DOHH2 (cell line): Measurements from ENCODE around the gene SLC25A11.

ENCODE experiments used
- H3F3A ChIP-seq: fragments of 200-600 bp; sonication (generic), shearing (Covaris generic); 2 replicates; pipeline ENCODE4 v1.6.0; 2016; ENCODE audit warnings: antibody characterized with exemption, mild to moderate bottlenecking; ENCODE audit not compliant: control insufficient read depth, insufficient read depth
- H3K27ac ChIP-seq: fragments of 200-600 bp; sonication (generic); 2 replicates; pipeline ENCODE4 v1.5.1; 2014; ENCODE audit warnings: low read depth, mild to moderate bottlenecking, low read length, moderate library complexity
- H3K27me3 ChIP-seq: fragments of 200-600 bp; sonication (generic); 2 replicates; pipeline ENCODE4 v1.6.1; 2014; ENCODE audit warnings: mild to moderate bottlenecking, low read length, mixed read lengths; ENCODE audit not compliant: control insufficient read depth
- H3K36me3 ChIP-seq: fragments of 200-600 bp; sonication (generic); 2 replicates; pipeline ENCODE4 v1.6.1; 2014; ENCODE audit warnings: mild to moderate bottlenecking, low read length, moderate library complexity, mixed read lengths; ENCODE audit not compliant: control insufficient read depth
- H3K4me1 ChIP-seq: fragments of 200-600 bp; sonication (generic); 2 replicates; pipeline ENCODE4 v1.6.1; 2014; ENCODE audit warnings: mild to moderate bottlenecking, low read length, mixed read lengths; ENCODE audit not compliant: control insufficient read depth
- H3K4me2 ChIP-seq: fragments of 200-600 bp; sonication (generic); 2 replicates; pipeline ENCODE4 v1.6.0; 2014; ENCODE audit warnings: mild to moderate bottlenecking, low read length, moderate library complexity
- H3K4me3 ChIP-seq: fragments of 200-600 bp; sonication (generic); 2 replicates; pipeline ENCODE4 v1.5.1; 2014; ENCODE audit warnings: mild to moderate bottlenecking, low read length, mixed read lengths
- H3K79me2 ChIP-seq: fragments of 200-600 bp; sonication (generic); 2 replicates; pipeline ENCODE4 v1.6.1; 2014; ENCODE audit warnings: mild to moderate bottlenecking, low read length, mixed read lengths; ENCODE audit not compliant: control insufficient read depth
- H3K9me2 ChIP-seq: fragments of 200-600 bp; sonication (generic); replicated peaks from 2 replicates; pipeline ENCODE4 v1.6.1; 2014; ENCODE audit warnings: mild to moderate bottlenecking, low read length, mixed read lengths; ENCODE audit not compliant: control insufficient read depth
- H3K9me3 ChIP-seq: fragments of 200-600 bp; sonication (generic); 2 replicates; pipeline ENCODE4 v1.6.1; 2014; ENCODE audit warnings: antibody characterized with exemption, low read length, mixed read lengths; ENCODE audit not compliant: control insufficient read depth, insufficient read depth
- H4K20me1 ChIP-seq: fragments of 200-600 bp; sonication (generic); 2 replicates; pipeline ENCODE4 v1.6.0; 2014; ENCODE audit warnings: low read depth, mild to moderate bottlenecking, antibody characterized with exemption, low read length, moderate library complexity; ENCODE audit not compliant: control insufficient read depth, insufficient read depth
- CTCF ChIP-seq: fragments of 200-600 bp; sonication (generic); IDR thresholded peaks from one replicate; pipeline ENCODE4 v1.5.1; 2014; ENCODE audit warnings: antibody characterized with exemption, mild to moderate bottlenecking, low read depth, low read length; ENCODE audit not compliant: poor library complexity, severe bottlenecking
- EZH2phosphoT487 ChIP-seq: fragments of 200-600 bp; sonication (generic); IDR thresholded peaks from 2 replicates; pipeline ENCODE4 v1.6.1; 2017; ENCODE audit warnings: borderline replicate concordance, mild to moderate bottlenecking, antibody characterized with exemption, low read length, moderate library complexity, mixed read lengths

The SLC25A11 gene

DNA sequence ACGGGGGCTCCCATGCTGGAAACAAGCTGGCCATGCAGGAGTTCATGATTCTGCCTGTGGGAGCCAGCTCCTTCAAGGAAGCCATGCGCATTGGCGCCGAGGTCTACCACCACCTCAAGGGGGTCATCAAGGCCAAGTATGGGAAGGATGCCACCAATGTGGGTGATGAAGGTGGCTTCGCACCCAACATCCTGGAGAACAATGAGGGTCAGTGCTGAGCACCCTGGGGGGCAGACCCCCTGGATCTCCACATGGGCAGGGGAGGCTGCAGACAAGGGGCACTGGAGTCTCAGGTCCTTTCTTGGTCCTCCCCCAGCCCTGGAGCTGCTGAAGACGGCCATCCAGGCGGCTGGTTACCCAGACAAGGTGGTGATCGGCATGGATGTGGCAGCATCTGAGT lies 15.2 kb upstream of the SLC25A11 start:
- peaks cover 6% of the 10 kb centered on the region; the same call in 1 of the 2 replicates for H3F3A ChIP-seq
- H3K4me2 ChIP-seq, result no peak overlapping the region
- peaks cover 19% of the 10 kb centered on the region for H3K4me1 ChIP-seq
- H3K9me2 ChIP-seq, result no peaks in the 10 kb centered on the region
- no peaks in the 10 kb centered on the region for H3K27me3 ChIP-seq
- no peak overlapping the region for H3K27ac ChIP-seq
- no peak overlapping the region for H3K4me3 ChIP-seq
- H3K36me3 ChIP-seq, result peaks cover 8% of the 10 kb centered on the region
- peaks cover 9% of the 10 kb centered on the region for H3K79me2 ChIP-seq
- H3K9me3 ChIP-seq, result no peaks in the 10 kb centered on the region
- TF ChIP-seq CTCF, result no peak
- no peak for TF ChIP-seq EZH2phosphoT487
- H4K20me1 ChIP-seq, result no peaks in the 10 kb centered on the region

DNA sequence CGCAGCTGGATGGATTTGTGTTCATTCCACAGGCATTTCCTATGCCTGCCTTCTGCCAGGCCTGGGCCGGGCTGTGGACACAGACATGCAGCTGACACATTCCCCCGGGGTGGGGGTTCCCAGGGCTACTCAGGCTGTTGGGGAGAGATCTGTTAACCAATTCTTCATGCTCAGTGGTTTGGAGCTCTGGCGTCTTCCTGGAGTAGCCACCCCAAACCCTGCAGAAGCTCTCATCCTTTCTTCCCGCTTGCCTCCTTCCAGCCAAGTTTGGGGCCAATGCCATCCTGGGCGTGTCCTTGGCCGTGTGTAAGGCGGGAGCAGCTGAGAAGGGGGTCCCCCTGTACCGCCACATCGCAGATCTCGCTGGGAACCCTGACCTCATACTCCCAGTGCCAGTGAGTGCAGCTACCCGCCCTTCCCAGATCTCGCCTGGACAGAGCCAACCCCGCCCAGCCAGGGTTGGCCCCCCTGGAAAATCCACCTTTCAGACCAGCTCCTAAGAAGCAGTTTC lies 13.7 kb upstream of the SLC25A11 start:
- no peak for TF ChIP-seq CTCF
- TF ChIP-seq EZH2phosphoT487, result no peak
- Histone ChIP-seq H3F3A (peaks cover 12% of the 10 kb centered on the region), H3K27ac (no peak overlapping the region), H4K20me1 (no peaks in the 10 kb centered on the region), H3K4me2 (no peak overlapping the region), H3K9me3 (no peaks in the 10 kb centered on the region), H3K4me1 (peaks cover 22% of the 10 kb centered on the region), H3K9me2 (no peaks in the 10 kb centered on the region), H3K79me2 (peaks cover 10% of the 10 kb centered on the region), H3K36me3 (peaks cover 2% of the 10 kb centered on the region), H3K4me3 (no peak overlapping the region), H3K27me3 (no peaks in the 10 kb centered on the region)

- Histone ChIP-seq H3K27me3 (no peaks in the 10 kb centered on the region), H3K79me2 (peaks cover 30% of the 10 kb centered on the region), H3F3A (peaks cover 18% of the 10 kb centered on the region), H3K9me2 (no peaks in the 10 kb centered on the region), H3K9me3 (no peaks in the 10 kb centered on the region), H3K36me3 (peaks cover 20% of the 10 kb centered on the region), H3K4me2 (peak overlapping the region; percentile 94), H3K27ac (no peak overlapping the region), H3K4me3 (peak overlapping the region; percentile 93), H4K20me1 (peaks cover 4% of the 10 kb centered on the region; the same call in 1 of the 2 replicates), H3K4me1 (peaks cover 26% of the 10 kb centered on the region)
- TF ChIP-seq CTCF, result no peak
- TF ChIP-seq EZH2phosphoT487, result no peak
These were observed 11.6 kb upstream of the SLC25A11 start for GRCh38 chr17:4951486-4951885.
